B cell (primary cell): Measurements from ENCODE around the gene ZMPSTE24. TPM values are rescaled to one million over a fixed set of nuclear protein-coding genes. Genes with fewer than 3 reads are reported as not detected.

ENCODE experiments used
- ATAC-seq: fragments of 200-7000 bp; cut with Tn5 transposase; one replicate; pipeline ENCODE4 v1.10.0; 2021; ENCODE audit warnings: low read depth, mild to moderate bottlenecking, moderate number of reproducible peaks, moderate library complexity
- CTCF ChIA-PET: fragments of 350-600 bp; sonication (Branson Sonifier 250); formaldehyde crosslinking; loops from one replicate; lab custom pipeline; 2021; ENCODE audit warnings: antibody characterized with exemption, inconsistent platforms; lab: Charles Lee
- POLR2A ChIA-PET: fragments of 350-600 bp; sonication (Branson Sonifier 250); formaldehyde crosslinking; loops from one replicate; lab custom pipeline; 2021; ENCODE audit warnings: antibody characterized with exemption; lab: Charles Lee
- DNase-seq: peaks from one replicate; pipeline ENCODE4 v3.0.0; 2013
- H2AFZ ChIP-seq: 2 replicates; pipeline ENCODE4 v1.6.1; 2012; ENCODE audit warnings: mild to moderate bottlenecking, low read depth, low read length; ENCODE audit not compliant: insufficient read depth, poor library complexity, severe bottlenecking
- H3K27ac ChIP-seq, 2 donors: 1 replicate in 1 of 2; 2 replicates in 1 of 2; pipeline ENCODE4 v1.5.1; 2012 to 2013; ENCODE audit warnings: low read length in 2 of 2, mild to moderate bottlenecking in 2 of 2, moderate library complexity in 1 of 2
- H3K27me3 ChIP-seq, 4 experiments: fragments of 200-600 bp in 1 of 4; sonication (generic) in 1 of 4; replicated peaks in 1 of 4; 1 replicate in 2 of 4; 2 replicates in 2 of 4; pipeline versions ENCODE4 v1.6.1 to v1.7.0; 2013 to 2016; ENCODE audit warnings: low read length in 3 of 4, mild to moderate bottlenecking in 2 of 4, mixed read lengths in 1 of 4, moderate library complexity in 1 of 4; ENCODE audit not compliant: insufficient read depth in 4 of 4, control insufficient read depth in 3 of 4; ENCODE audit errors: control extremely low read depth in 1 of 4
- H3K36me3 ChIP-seq, 2 experiments: replicated peaks in 1 of 2; 1 replicate in 1 of 2; 2 replicates in 1 of 2; pipeline versions ENCODE4 v1.6.1 to v1.7.1; 2013; ENCODE audit warnings: low read length in 1 of 2; ENCODE audit not compliant: insufficient read depth in 2 of 2, control insufficient read depth in 1 of 2; ENCODE audit errors: control extremely low read depth in 1 of 2, extremely low read depth in 1 of 2
- H3K4me1 ChIP-seq, 2 donors: fragments of 200-600 bp in 1 of 2; sonication (generic) in 1 of 2; 1 replicate in 1 of 2; 2 replicates in 1 of 2; pipeline versions ENCODE4 v1.5.1 to v1.6.1; 2013 to 2017; ENCODE audit warnings: low read length in 2 of 2; ENCODE audit not compliant: control insufficient read depth in 2 of 2, insufficient read depth in 2 of 2
- H3K4me2 ChIP-seq: replicated peaks from 2 replicates; pipeline ENCODE3; 2012; ENCODE audit warnings: mild to moderate bottlenecking, low read depth, low read length; ENCODE audit not compliant: poor library complexity, severe bottlenecking
- H3K4me3 ChIP-seq, 5 experiments: fragments of 200-600 bp in 1 of 5; sonication (generic) in 1 of 5; 1 replicate in 3 of 5; 2 replicates in 2 of 5; pipeline versions ENCODE4 v1.5.1 to v1.7.0; 2011 to 2016; ENCODE audit warnings: low read length in 4 of 5, mild to moderate bottlenecking in 4 of 5, low read depth in 2 of 5, control low read depth in 1 of 5, moderate library complexity in 1 of 5; ENCODE audit not compliant: insufficient read depth in 1 of 5; ENCODE audit errors: control extremely low read depth in 1 of 5, extremely low read depth in 1 of 5
- H3K79me2 ChIP-seq: fragments of 200-600 bp; sonication (generic); one replicate; pipeline ENCODE4 v1.6.0; 2016; ENCODE audit warnings: low read length; ENCODE audit not compliant: control insufficient read depth, insufficient read depth
- H3K9ac ChIP-seq: fragments of 200-600 bp; sonication (generic); 2 replicates; pipeline ENCODE4 v1.6.1; 2017; ENCODE audit warnings: mild to moderate bottlenecking, low read length, moderate library complexity
- H3K9me3 ChIP-seq, 3 donors: one replicate each; pipeline versions ENCODE4 v1.6.1 to v1.7.1; 2013; ENCODE audit warnings: low read length in 2 of 3; ENCODE audit not compliant: control insufficient read depth in 2 of 3, insufficient read depth in 1 of 3; ENCODE audit errors: control extremely low read depth in 1 of 3
- H4K20me1 ChIP-seq: 2 replicates; pipeline ENCODE4 v1.6.0; 2012; ENCODE audit warnings: mild to moderate bottlenecking, low read length; ENCODE audit not compliant: insufficient read depth, control insufficient read depth, poor library complexity, severe bottlenecking
- H3K27ac Mint-ChIP-seq: one replicate; pipeline ENCODE4 v1.8.0; 2021; ENCODE audit warnings: mixed read lengths
- H3K27me3 Mint-ChIP-seq: one replicate; pipeline ENCODE4 v1.8.0; 2021; ENCODE audit warnings: mixed read lengths
- H3K4me1 Mint-ChIP-seq: one replicate; pipeline ENCODE4 v1.8.0; 2021; ENCODE audit warnings: mixed read lengths
- H3K4me3 Mint-ChIP-seq: one replicate; pipeline ENCODE4 v1.8.0; 2021; ENCODE audit warnings: mixed read lengths
- H3K9me3 Mint-ChIP-seq: one replicate; pipeline ENCODE4 v1.8.0; 2022; ENCODE audit warnings: mixed read lengths; ENCODE audit not compliant: insufficient read depth
- EZH2 ChIP-seq: IDR thresholded peaks from 2 replicates; pipeline ENCODE4 v1.6.1; 2012; ENCODE audit warnings: borderline replicate concordance, low read depth, mild to moderate bottlenecking, moderate library complexity, low read length; ENCODE audit not compliant: insufficient read depth, poor library complexity, severe bottlenecking
- WGBS: methylation state at CpG from one replicate; pipeline ENCODE4 v1.1.5; 2013; ENCODE audit warnings: missing lambda C conversion rate; ENCODE audit not compliant: insufficient coverage; 5-methylcytosine and 5-hydroxymethylcytosine counted together
- intact Hi-C: fragments of 100-400 bp; cut with micrococcal nuclease; formaldehyde crosslinking; loops from one replicate; pipeline ENCODE4 v1.10.0; 2022
- polyA plus RNA-seq: library from polyadenylated mRNA; depleted of rRNA; stranded (reverse); fragments of >200 nt; gene quantifications from 2 replicates; pipeline ENCODE4 v1.2.3, GENCODE V29; 2012
- total RNA-seq, 2 donors: library from RNA; stranded (reverse); fragments of 120-200 nt in 1 of 2; gene quantifications; 1 replicate in 1 of 2; 2 replicates in 1 of 2; pipeline versions ENCODE4 v1.2.3 to v1.2.4, GENCODE V29; 2013 to 2022
- TF ChIP-seq, protein P1 (sequence below): fragments of 200-600 bp; IDR thresholded peaks from one replicate; pipeline ENCODE4 v1.8.0; 2022; ENCODE audit warnings: antibody characterized with exemption, mild to moderate bottlenecking

Gene ZMPSTE24
- total and polyA plus RNA-seq, 2 donors (not counting 1 experiment from before 2014, with no cell fraction given), result 3.5 to 18.5 TPM

- no peaks in the 10 kb centered on the region for H3K4me1 ChIP-seq
- Mint-ChIP-seq H3K27me3 (no peaks in the 10 kb centered on the region), H3K27ac (no peak overlapping the region), H3K9me3 (no peaks in the 10 kb centered on the region), H3K4me1 (peaks cover 8% of the 10 kb centered on the region), H3K4me3 (no peak overlapping the region)
- 77% methylated on average over 2 of the region's 4 CpGs for WGBS
- DNase-seq (no peak), ATAC-seq (no peak)
- ChIA-PET POLR2A (interaction anchor here (0.6 kb wide), 1 partner anchor 91 kb away, joined by 4 read pairs; no protein-coding TSS in a partner anchor), CTCF (no interaction called here)
- H3K4me3 ChIP-seq, result no peak overlapping the region
- no peaks in the 10 kb centered on the region for H3K9me3 ChIP-seq
- no peak overlapping the region for H3K4me2 ChIP-seq
- no peaks in the 10 kb centered on the region for H3K36me3 ChIP-seq
- no peak overlapping the region for H3K27ac ChIP-seq
- intact Hi-C loops, result no loop called here
- no peaks in the 10 kb centered on the region for H4K20me1 ChIP-seq
- no peak overlapping the region for H3K9ac ChIP-seq
- no peaks in the 10 kb centered on the region for H3K79me2 ChIP-seq
- H2AFZ ChIP-seq, result no peak overlapping the region
- H3K27me3 ChIP-seq, result no peaks in the 10 kb centered on the region
- no peak for TF ChIP-seq EZH2
- TF ChIP-seq, protein P1, sequence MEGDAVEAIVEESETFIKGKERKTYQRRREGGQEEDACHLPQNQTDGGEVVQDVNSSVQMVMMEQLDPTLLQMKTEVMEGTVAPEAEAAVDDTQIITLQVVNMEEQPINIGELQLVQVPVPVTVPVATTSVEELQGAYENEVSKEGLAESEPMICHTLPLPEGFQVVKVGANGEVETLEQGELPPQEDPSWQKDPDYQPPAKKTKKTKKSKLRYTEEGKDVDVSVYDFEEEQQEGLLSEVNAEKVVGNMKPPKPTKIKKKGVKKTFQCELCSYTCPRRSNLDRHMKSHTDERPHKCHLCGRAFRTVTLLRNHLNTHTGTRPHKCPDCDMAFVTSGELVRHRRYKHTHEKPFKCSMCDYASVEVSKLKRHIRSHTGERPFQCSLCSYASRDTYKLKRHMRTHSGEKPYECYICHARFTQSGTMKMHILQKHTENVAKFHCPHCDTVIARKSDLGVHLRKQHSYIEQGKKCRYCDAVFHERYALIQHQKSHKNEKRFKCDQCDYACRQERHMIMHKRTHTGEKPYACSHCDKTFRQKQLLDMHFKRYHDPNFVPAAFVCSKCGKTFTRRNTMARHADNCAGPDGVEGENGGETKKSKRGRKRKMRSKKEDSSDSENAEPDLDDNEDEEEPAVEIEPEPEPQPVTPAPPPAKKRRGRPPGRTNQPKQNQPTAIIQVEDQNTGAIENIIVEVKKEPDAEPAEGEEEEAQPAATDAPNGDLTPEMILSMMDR, result no peak
Measured at GRCh38 chr1:40244138-40244744, 13.8 kb upstream of the ZMPSTE24 start.

DNA sequence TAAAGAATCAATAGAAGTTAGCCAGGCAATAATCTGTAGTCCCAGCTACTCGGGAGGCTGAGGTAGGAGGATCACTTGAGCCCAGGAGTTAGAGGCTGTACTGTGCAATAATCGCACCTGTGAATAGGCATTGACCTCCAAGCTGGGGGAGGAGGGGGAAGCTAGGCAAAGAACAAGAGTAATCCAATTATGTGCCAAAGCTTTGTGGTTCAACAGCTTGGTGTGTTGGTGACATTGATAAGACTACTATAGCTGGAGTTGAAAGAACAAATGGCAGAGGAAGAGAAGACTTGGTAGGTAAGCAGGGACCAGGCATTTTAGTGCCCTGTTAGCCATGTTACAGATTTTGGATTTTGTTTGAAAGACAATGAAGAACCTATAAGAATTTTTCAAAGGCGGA lies 12.3 kb upstream of the ZMPSTE24 start:
- Mint-ChIP-seq H3K27me3 (no peaks in the 10 kb centered on the region), H3K27ac (no peak overlapping the region), H3K4me1 (peaks cover 8% of the 10 kb centered on the region), H3K9me3 (no peaks in the 10 kb centered on the region), H3K4me3 (no peak overlapping the region)
- no peaks in the 10 kb centered on the region for H3K27me3 ChIP-seq
- H3K27ac ChIP-seq, result no peak overlapping the region
- CTCF ChIA-PET, result interaction anchor here (0.5 kb wide), 1 partner anchor 187 kb away, joined by 3 read pairs; no protein-coding TSS in a partner anchor
- ATAC-seq (no peak), DNase-seq (no peak)
- no peak overlapping the region for H3K4me2 ChIP-seq
- H3K9me3 ChIP-seq, result no peaks in the 10 kb centered on the region
- no peak for TF ChIP-seq EZH2
- TF ChIP-seq, protein P1, result no peak
- no peaks in the 10 kb centered on the region for H3K79me2 ChIP-seq
- H3K36me3 ChIP-seq, result no peaks in the 10 kb centered on the region
- intact Hi-C loops, result no loop called here
- no peak overlapping the region for H3K9ac ChIP-seq
- H3K4me3 ChIP-seq, result no peak overlapping the region
- no peaks in the 10 kb centered on the region for H3K4me1 ChIP-seq
- H2AFZ ChIP-seq, result no peak overlapping the region
- POLR2A ChIA-PET, result no interaction called here
- no peaks in the 10 kb centered on the region for H4K20me1 ChIP-seq
- WGBS, result 95% methylated on average over 2 of the region's 3 CpGs
